OCI-M1 (cell line): Measurements from ENCODE around the gene RPL22L1.
"Not testable (repeated sequence)": the region's sequence is repeated elsewhere in the genome, so short reads cannot be mapped to it uniquely, and the experiment has no call there.

Experiments
- DNase-seq: peaks from one replicate; lab custom pipeline; 2025; lab: John Stamatoyannopoulos, UW

The RPL22L1 gene

DNA sequence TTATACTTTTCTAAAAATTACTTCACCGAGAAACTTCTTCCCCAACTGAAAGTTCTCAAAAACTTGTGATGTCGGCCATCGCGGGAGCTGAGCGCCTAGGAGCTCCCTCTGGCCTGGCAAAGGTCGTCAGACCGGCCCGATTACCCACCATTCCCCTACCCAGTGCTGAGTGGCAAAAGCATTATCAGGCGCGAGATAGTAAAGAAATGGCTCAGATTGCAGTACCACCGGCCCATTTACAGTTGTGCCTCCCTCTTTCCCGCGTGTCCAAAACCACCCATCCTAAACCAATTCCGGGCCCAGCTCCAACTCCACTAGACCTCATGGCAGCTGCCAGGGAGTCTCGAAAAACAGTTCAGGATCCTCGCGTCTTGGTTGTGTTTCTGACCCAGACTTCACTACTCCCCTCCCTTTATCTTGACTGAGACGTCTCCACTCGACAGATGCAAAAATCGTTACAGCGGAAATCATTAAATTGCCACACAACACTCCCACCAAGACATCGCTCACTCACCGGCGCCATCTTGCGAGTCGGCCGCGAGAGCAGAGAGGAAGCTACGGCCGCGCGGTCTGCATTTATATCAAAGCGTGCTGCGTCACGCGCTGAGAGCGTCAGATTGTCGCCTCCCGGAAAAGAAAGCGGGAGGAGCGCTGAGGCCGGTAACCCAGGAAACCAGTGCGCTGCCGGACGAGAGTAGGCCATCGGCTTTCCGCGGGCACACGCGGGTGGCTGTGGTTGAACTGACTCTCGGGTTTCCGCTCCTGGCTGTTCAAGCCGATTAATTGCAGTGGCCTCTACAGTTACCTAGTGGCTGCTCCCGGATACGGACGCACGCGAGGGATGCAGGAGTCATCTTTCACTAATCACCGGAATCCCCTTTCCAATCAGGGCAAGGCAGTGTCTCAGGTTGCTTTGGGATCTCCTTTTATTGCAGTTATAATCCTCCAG is at the start of gene RPL22L1:
Gene RPL22L1 (minus strand): TSS at position 551 of the 949 bp plus-strand sequence. CDS start 28 bp downstream, at position 523.
- no peak for DNase-seq

- no peak for DNase-seq
Measured at GRCh38 chr3:170918715-170919114, 48.7 kb upstream of the RPL22L1 start.

- no peak for DNase-seq
Measured at GRCh38 chr3:170914690-170915089, 44.7 kb upstream of the RPL22L1 start.

DNA sequence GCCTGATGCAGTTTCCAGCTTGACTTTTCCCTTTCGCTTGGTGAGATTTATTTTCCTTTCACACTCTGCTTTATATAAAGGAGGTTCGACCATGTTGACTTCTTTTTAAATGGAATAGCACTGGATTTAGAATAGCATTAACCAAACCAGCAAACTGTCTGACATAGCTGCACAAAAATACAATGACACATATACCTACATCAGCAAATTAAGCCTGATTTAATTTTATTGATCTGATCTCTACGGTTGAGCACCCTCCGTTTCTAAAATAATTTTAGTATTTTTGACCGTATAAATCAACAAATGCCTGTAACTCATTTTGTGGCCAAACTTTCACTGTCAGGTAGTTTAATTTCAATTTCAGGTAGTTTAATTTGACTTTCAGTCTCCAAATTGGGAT is 44.2 kb upstream of the RPL22L1 start:
- no peak for DNase-seq

GRCh38 chr3:170911051-170911450 is 41.1 kb upstream of the RPL22L1 start:
- DNase-seq = no peak

DNA sequence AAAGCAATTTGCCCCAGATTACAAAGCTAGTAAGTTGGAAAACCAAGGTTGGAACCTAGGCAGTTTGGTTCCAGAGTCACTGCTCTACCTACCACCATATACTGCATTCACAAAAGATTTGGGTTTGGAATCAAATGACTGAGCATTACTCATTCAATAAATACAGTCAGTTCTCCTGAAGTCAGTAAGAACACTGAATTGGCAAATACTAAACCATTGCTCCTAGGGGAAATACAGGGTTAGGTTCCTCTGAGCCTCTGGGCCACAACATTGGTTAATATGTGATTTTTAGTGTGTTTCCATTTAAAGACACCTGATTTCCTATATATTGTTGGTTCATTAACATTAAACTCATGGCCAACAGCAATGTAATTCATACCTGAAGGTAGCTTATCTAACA is 40.5 kb upstream of the RPL22L1 start:
- no peak for DNase-seq

DNA sequence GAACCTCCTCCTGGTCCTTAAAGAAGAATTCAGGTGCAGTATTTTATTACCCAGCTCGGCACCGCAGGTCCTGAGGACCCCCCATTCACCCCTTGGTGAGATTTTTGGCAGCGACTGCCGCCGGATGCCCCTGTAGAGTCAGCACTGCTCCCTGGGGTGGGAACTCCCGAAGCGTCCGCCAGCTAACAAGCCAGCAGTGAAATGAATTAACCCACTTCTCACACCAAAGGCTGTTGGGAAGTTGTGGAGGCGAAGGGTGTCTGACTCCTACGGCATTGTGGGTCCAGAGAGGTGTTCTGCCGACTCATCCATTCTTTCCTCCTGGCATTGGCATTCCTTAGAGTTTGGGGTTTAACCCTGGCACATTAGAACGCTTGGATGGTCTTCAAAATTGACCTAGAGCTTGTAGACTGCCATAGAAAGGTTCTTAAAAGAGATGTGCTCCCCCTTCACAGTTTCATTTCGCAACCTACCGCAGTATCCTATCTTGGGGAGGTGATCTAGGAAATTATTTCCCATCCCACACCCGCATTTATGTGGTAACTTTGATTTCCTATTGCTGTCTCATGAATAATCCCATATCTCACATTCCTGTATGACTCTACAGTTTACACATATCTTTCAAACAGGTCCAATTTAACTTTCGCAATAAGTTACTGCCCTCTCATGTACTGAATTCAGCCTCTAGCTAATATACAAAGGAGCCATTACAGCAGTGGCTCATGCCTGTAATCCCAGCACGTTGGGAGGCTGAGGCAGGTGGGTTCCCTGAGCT is 39.3 kb upstream of the RPL22L1 start:
- DNase-seq = peak; percentile 36

DNA sequence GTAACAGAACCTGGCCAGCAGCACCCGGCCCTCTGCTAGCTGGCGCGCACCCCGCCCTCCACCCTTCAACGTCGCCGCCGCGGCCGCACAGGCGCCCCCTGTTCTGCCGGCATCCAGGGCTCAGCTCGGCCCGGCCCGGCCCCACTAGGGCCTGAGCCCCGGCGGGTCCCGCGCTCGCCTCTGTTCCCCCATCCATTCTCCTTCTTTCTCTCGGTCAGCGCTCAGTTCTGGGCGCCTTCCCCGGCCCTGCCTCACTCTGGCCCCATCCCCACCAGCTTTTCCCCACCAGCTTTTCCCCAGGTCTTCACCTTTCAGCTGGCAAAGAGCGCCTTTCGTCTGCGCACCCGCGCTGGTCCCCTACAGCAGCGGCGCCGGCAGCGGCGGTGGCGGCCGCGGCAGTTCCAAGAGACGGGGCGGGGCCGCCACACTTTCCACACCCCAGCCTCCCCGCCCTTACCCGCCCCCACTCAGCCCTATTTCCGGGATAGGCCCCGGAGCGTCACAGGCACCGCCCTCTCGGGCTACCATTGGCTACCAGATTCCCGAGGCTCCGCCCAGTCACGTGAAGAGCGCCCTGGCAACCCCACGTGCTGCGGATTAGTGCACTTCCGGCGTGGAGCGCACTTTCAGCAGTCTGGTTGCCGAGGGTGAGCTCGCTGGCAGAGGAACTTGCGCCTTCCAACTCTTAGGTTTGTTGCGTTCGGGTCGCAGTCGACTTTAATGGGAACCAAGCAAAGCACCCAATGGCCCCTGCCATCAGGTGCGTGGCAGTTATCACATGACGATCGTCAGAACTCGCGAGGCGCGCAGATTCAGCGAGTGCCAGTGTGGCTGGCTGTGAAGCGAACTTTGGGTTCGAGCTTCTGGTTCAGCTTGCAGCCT is 38.5 kb upstream of the RPL22L1 start, which contains the start of gene EIF5A2:
Gene EIF5A2 (minus strand): TSS at position 403 of the 882 bp plus-strand sequence. CDS start 831 bp downstream, outside the sequence.
- peak; percentile 97 for DNase-seq

DNA sequence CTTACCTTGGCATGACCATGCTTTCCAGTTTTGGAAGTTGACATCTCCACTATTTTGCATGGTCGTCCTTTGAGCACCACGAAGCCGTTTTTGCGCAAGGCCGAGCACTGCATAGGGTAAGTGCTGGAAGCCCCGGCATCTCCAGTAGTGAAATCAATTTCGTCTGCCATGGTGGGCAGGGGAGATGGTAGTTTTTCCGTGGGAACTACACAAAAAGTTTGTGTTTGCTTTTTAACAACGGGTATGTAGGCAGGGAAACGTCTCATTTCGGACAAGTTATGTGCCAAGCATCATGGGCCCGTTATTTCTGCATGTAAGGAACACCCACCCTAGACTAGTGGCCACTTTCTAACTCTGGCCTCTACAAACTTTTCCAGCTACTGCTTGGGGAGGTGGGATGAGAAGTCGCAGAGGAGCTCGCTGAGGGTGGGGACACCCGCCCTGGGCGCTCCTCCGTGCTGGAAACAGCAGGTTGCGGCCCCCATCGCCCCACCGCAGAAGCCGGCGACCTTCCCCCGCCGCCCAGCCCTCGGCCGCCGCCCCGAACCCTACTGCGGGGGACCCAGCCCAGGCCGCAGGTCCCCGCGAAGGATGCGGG is 37.7 kb upstream of the RPL22L1 start:
- DNase-seq = peak; percentile 20

DNA sequence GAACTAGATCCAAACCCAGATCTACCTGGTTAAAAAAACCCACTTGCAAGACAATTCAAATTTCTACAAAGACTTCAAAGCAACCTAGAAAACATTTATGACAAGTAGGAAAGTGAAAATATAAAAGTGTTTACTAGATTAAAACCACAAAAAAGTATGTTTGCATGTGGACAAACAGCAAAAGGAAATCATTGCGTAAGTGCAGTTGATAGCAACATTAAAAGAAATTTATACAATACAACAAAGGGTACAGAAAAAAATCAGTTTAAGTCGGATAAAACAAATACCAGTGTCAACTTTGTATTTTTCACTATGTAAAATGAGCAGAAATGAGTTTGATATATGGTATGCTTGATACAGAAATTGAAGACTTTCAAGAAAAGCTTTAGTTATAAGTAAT is 35.9 kb upstream of the RPL22L1 start:
- DNase-seq = no peak

GRCh38 chr3:170903123-170903522 is 33.1 kb upstream of the RPL22L1 start:
- no peak for DNase-seq

DNA sequence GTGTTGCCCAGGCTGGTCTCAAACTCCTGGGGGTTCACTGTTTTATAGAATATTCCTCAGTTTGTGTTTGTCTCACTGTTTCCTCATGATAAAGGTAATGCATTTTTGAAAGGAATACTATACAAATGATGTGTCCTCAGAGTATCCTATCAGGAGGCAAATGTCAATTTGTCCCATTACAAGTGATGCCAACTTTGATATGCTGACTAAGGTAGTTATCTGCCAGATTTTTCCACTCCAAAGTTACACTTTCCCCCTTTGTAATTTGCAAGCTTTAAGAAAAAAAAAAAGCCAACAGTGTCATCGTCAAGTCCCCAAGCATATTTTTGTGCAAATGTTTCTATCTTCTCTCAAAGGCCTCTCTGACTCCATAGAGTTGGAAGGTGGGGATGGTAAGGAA is 29.5 kb upstream of the RPL22L1 start:
- no peak for DNase-seq

GRCh38 chr3:170897978-170898377 is 28.0 kb upstream of the RPL22L1 start:
- no peak for DNase-seq

DNA sequence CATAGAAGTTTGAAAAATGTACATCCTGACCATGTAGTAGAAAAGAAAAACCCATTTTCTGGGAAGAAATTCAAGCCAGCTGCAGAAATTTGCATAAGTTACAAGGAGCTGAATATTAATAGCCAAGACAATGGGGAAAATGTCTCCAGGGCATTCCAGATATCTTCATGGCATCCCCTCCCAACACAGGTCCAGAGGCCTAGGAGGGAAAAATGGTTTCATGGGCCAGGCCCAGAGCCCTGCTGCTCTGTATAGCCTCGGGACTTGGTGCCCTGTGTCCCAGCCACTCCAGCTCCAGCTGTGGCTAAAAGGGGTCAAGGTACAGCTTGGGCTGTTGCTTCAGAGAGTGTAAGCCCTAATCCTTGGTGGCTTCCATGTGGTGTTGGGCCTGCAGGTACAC is 27.2 kb upstream of the RPL22L1 start:
- DNase-seq = not testable (repeated sequence)

- DNase-seq = no peak
Measured at GRCh38 chr3:170896781-170897180, 26.8 kb upstream of the RPL22L1 start.

GRCh38 chr3:170896333-170896732 is 26.3 kb upstream of the RPL22L1 start:
- DNase-seq = not testable (repeated sequence)

- no peak for DNase-seq
Measured at GRCh38 chr3:170893895-170894294, 23.9 kb upstream of the RPL22L1 start.

- no peak for DNase-seq
Measured at GRCh38 chr3:170889630-170890029, 19.6 kb upstream of the RPL22L1 start.

GRCh38 chr3:170889132-170889531 is 19.1 kb upstream of the RPL22L1 start:
- DNase-seq = no peak

- not testable (repeated sequence) for DNase-seq
Measured at GRCh38 chr3:170884109-170884930, 14.3 kb upstream of the RPL22L1 start.
